DND-41 (cell line): Measurements from ENCODE around the gene AOPEP.

ENCODE experiments used
- CTCF ChIP-seq: IDR thresholded peaks from 2 replicates; pipeline ENCODE4 v1.5.1; 2012; ENCODE audit warnings: borderline replicate concordance, low read length, moderate library complexity, mild to moderate bottlenecking; ENCODE audit not compliant: poor library complexity, severe bottlenecking; ENCODE audit errors: extremely low read depth
- EZH2 ChIP-seq: IDR thresholded peaks from 3 replicates; pipeline ENCODE4 v1.6.1; 2012; ENCODE audit warnings: borderline replicate concordance, low read depth, mild to moderate bottlenecking, moderate library complexity, low read length, inconsistent platforms; ENCODE audit not compliant: severe bottlenecking

GRCh38 chr9:94867842-94868312 lies 141.4 kb downstream of the AOPEP start:
- TF ChIP-seq EZH2 (no peak), CTCF (no peak)
